ENCODE results near the gene PLA2G1B.

Gene PLA2G1B

DNA sequence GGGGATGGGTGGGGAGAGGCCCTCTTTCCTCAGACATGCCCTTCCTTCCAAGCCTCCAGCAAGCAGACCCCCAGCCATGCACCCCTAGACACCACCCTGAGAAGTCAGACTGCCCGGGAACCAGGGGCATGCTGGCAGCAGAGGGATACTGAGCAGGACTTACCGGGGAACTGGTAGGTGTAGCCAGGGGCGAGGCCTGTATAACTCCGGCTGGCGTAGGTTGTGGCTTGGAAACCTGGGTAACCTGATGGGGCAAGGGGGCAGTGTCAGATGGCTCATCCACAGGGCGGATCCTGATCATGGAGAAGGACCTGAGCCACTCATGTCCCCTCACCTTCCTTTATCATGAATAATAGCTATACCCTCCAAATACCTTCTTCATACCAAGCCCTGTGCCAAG is 25.6 kb upstream of the PLA2G1B start:
- H3K4me3 ChIP-seq (replicated peaks; ENCODE audit: insufficient read depth, low read length): no peak overlapping the region
- TF ChIP-seq, protein P1, sequence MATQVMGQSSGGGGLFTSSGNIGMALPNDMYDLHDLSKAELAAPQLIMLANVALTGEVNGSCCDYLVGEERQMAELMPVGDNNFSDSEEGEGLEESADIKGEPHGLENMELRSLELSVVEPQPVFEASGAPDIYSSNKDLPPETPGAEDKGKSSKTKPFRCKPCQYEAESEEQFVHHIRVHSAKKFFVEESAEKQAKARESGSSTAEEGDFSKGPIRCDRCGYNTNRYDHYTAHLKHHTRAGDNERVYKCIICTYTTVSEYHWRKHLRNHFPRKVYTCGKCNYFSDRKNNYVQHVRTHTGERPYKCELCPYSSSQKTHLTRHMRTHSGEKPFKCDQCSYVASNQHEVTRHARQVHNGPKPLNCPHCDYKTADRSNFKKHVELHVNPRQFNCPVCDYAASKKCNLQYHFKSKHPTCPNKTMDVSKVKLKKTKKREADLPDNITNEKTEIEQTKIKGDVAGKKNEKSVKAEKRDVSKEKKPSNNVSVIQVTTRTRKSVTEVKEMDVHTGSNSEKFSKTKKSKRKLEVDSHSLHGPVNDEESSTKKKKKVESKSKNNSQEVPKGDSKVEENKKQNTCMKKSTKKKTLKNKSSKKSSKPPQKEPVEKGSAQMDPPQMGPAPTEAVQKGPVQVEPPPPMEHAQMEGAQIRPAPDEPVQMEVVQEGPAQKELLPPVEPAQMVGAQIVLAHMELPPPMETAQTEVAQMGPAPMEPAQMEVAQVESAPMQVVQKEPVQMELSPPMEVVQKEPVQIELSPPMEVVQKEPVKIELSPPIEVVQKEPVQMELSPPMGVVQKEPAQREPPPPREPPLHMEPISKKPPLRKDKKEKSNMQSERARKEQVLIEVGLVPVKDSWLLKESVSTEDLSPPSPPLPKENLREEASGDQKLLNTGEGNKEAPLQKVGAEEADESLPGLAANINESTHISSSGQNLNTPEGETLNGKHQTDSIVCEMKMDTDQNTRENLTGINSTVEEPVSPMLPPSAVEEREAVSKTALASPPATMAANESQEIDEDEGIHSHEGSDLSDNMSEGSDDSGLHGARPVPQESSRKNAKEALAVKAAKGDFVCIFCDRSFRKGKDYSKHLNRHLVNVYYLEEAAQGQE (IDR thresholded peaks at IDR 0.05; ENCODE audit: insufficient replicate concordance, low read depth): no peak
- TF ChIP-seq CTCF (IDR thresholded peaks at IDR 0.05; ENCODE audit: insufficient read depth, low read length) (no peak), SPI1 (IDR thresholded peaks at IDR 0.05; ENCODE audit: borderline replicate concordance, low read depth) (no peak), GABPA (IDR thresholded peaks at IDR 0.05; ENCODE audit: low read depth) (no peak), POLR2AphosphoS5 (IDR thresholded peaks at IDR 0.05; ENCODE audit: low read depth) (no peak)
- DNase-seq (ENCODE audit: low read depth in 1 of 2, low spot score in 1 of 2): no peak

DNA sequence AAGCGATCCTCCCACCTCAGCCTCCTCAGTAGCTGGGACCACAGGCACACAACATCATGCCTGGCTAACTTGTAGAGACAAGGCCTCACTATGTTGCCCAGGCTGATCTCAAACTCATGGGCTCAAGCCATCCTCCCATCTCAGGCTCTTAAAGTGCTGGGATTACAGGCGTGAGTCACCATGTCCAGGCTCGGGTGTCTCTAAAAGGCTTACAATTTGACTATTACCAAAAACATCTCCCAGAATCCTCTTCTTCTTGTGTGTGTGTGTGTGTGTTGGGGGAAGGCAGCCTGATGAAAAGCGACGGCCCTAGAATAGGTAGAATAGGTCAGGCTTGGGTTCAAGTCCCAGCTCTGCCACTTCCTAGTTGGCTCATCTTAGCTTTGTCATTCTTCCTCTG is 24.5 kb upstream of the PLA2G1B start:
- no peak for DNase-seq (ENCODE audit: low read depth in 1 of 2, low spot score in 1 of 2)
- Histone ChIP-seq H3K27ac (replicated peaks) (no peak overlapping the region), H3K27me3 (ENCODE audit: insufficient read depth, poor library complexity, severe bottlenecking) (peaks cover 3% of the 10 kb centered on the region), H3K4me3 (replicated peaks; ENCODE audit: insufficient read depth, low read length) (no peak overlapping the region)
- no peak for TF ChIP-seq POLR2AphosphoS5 (IDR thresholded peaks at IDR 0.05; ENCODE audit: low read depth)
- no peak for TF ChIP-seq SPI1 (IDR thresholded peaks at IDR 0.05; ENCODE audit: borderline replicate concordance, low read depth)
- TF ChIP-seq, protein P1 (IDR thresholded peaks at IDR 0.05; ENCODE audit: insufficient replicate concordance, low read depth): no peak
- TF ChIP-seq GABPA (IDR thresholded peaks at IDR 0.05; ENCODE audit: low read depth): no peak

More for the DNA sequence above, 25.6 kb upstream of the PLA2G1B start:
- Histone ChIP-seq H3K27ac (replicated peaks) (no peak overlapping the region), H3K27me3 (ENCODE audit: insufficient read depth, poor library complexity, severe bottlenecking) (peaks cover 9% of the 10 kb centered on the region)

DNA sequence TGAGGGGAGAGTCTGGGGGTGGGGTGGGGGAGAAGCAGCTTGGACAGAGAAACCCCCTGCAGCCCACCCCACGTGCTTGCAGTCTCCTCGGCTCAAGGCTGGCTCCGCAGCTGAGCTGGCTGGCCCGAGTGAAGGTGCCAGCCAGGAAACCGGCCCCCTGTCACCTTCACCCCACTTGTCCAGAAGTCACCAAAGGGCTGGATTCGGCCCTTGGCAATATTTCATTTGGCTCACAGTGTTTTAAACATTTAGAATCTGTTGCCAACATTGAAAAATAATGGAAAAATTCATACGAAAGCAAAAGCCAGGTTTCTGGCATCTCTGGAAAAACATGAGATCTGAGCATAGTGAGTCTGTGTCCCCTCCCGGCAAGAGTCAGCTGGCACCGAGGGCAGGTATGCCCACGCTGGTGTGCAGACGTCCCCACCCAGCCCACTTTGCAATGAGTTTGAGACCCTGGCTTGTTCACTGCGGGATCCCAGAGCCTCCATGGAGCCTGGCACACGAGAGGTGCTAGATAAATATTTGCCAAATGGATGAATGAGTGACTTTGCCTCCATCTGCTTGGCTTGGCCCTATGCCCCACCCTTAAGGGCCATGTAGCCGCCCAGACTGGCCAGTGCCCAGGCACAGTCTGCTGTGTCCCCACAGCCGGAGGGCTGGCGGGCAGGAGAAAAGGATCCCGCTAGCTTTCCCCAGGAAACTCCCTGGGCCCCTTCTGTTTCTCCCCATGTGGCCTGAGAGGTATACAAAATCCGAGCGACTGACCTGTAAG is 23.2 kb upstream of the PLA2G1B start:
- H3K4me3 ChIP-seq (replicated peaks; ENCODE audit: insufficient read depth, low read length): no peak overlapping the region
- no peak overlapping the region for H3K27ac ChIP-seq (replicated peaks)
- TF ChIP-seq POLR2AphosphoS5 (IDR thresholded peaks at IDR 0.05; ENCODE audit: low read depth) (no peak), GABPA (IDR thresholded peaks at IDR 0.05; ENCODE audit: low read depth) (no peak), CTCF (IDR thresholded peaks at IDR 0.05; ENCODE audit: insufficient read depth, low read length) (no peak)
- TF ChIP-seq, protein P1 (IDR thresholded peaks at IDR 0.05; ENCODE audit: insufficient replicate concordance, low read depth): no peak
- no peak for DNase-seq (ENCODE audit: low read depth in 1 of 2, low spot score in 1 of 2)
- H3K27me3 ChIP-seq (ENCODE audit: insufficient read depth, poor library complexity, severe bottlenecking): no peaks in the 10 kb centered on the region
